ENCODE data around the gene RBMS3. TPM values are rescaled to one million over a fixed set of nuclear protein-coding genes. Genes with fewer than 3 reads are reported as not detected.

RBMS3 gene
- total and polyA plus RNA-seq, 2 of the 13 experiments (the other 11 are each of a cell fraction or from before 2014, with no cell fraction given), result not detected

DNA sequence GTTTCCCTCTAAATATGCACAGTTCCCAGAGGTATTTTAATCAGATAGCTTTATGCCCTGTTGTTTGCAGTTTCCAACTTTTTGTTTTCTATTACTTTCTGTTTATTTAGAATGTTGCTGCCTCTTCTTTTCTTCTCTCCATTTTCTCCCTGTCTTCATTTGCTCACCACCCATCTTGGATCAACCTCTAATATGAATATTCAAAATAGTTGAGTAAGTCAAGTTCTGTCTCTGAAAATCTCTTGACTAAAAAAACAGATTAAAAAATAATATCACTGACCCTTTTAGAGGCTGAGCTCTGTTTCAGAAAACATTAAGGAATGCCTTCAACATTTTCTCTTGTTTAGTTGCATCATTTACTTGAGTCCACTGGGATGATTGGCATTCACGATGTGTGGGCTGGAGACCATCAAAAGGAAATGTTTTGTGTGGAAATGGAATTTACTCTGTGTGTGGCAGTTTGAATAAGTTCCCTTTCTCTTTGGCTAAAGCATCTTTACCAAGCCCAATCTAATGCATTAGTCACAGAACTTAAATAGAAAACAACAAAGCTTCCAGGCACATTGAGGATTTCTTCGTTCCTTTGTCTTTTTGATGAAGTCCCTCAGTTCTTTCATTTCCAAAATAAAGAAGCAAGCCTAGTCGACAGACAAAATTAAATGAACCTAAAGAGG is 691.6 kb downstream of the RBMS3 start:
- ATAC-seq (no peak), FAIRE-seq (no peak), DNase-seq (ENCODE audit: low spot score) (no peak)
- H3K4me3 ChIP-seq (replicated peaks in 1 of 3; ENCODE audit: insufficient read depth in 1 of 3, low read depth in 2 of 3, low read length in 3 of 3), result no peak overlapping the region
- no peaks in the 10 kb centered on the region for H3K36me3 ChIP-seq (replicated peaks in 1 of 2; ENCODE audit: control insufficient read depth in 1 of 2, insufficient read depth in 2 of 2, low read length in 2 of 2)
- no peaks in the 10 kb centered on the region for H3K79me2 ChIP-seq (ENCODE audit: insufficient read depth, low read length)
- no peaks in the 10 kb centered on the region for H3K4me1 ChIP-seq (ENCODE audit: insufficient read depth, low read length)
- H3K9ac ChIP-seq (ENCODE audit: insufficient read depth, low read depth, low read length), result no peak overlapping the region
- H4K20me1 ChIP-seq (ENCODE audit: insufficient read depth, low read length), result no peaks in the 10 kb centered on the region
- POLR2A ChIA-PET, result no interaction called here
- CTCF ChIA-PET (ENCODE audit: low intra/inter-chr PET ratio, low total read pairs), result no interaction called here
- H3K27ac ChIP-seq (ENCODE audit: extremely low read length, insufficient read depth, low read length), result no peak overlapping the region
- no peaks in the 10 kb centered on the region for H3K9me3 ChIP-seq (ENCODE audit: low read length)
- H2AFZ ChIP-seq (ENCODE audit: low read length), result no peak overlapping the region
- in situ Hi-C loops (cut with HindIII; ENCODE audit: extremely low pct_ligation_motif_present, low pct_unique_long_range_greater_than_20kb) (no loop called here), intact Hi-C loops (cut with micrococcal nuclease; ENCODE audit: unreplicated experiment) (no loop called here)
- peaks cover 1 to 5% of the 10 kb centered on the region in 2 experiments; a peak in 3 of 5 replicates for H3K27me3 ChIP-seq (ENCODE audit: control insufficient read depth in 1 of 2, insufficient read depth in 2 of 2, low read length in 2 of 2)
- 2% methylated on average over 3 of the region's 3 CpGs for WGBS (ENCODE audit: low lambda C conversion rate)
- BruUV-seq (replicated peaks), result no TSS peak
- H3K4me2 ChIP-seq (ENCODE audit: low read depth, low read length), result no peak overlapping the region
- TF ChIP-seq ZFAT (CRISPR knock-in tag; conservative IDR thresholded peaks at IDR 0.05) (no peak), ZNF605 (CRISPR knock-in tag; IDR thresholded peaks at IDR 0.05) (no peak), KLF12 (CRISPR knock-in tag; IDR thresholded peaks at IDR 0.05; ENCODE audit: borderline replicate concordance) (no peak), PHB2 (IDR thresholded peaks at IDR 0.05; ENCODE audit: partially characterized antibody) (no peak), ZNF510 (CRISPR knock-in tag; IDR thresholded peaks at IDR 0.05; ENCODE audit: low read depth) (no peak), DBP (CRISPR knock-in tag; IDR thresholded peaks at IDR 0.05; ENCODE audit: not compliant biosample characterization) (no peak), ZNF251 (CRISPR knock-in tag; IDR thresholded peaks at IDR 0.05) (no peak), HOXA5 (CRISPR knock-in tag; IDR thresholded peaks at IDR 0.05) (no peak), THAP11 (CRISPR knock-in tag; IDR thresholded peaks at IDR 0.05) (no peak), CERS6 (CRISPR knock-in tag; IDR thresholded peaks at IDR 0.05) (no peak), ZNF557 (CRISPR knock-in tag; IDR thresholded peaks at IDR 0.05) (no peak), ZNF33B (CRISPR knock-in tag; IDR thresholded peaks at IDR 0.05) (no peak), ZNF101 (CRISPR knock-in tag; IDR thresholded peaks at IDR 0.05; ENCODE audit: borderline replicate concordance, low read depth) (no peak)
- TF ChIP-seq, protein P1, sequence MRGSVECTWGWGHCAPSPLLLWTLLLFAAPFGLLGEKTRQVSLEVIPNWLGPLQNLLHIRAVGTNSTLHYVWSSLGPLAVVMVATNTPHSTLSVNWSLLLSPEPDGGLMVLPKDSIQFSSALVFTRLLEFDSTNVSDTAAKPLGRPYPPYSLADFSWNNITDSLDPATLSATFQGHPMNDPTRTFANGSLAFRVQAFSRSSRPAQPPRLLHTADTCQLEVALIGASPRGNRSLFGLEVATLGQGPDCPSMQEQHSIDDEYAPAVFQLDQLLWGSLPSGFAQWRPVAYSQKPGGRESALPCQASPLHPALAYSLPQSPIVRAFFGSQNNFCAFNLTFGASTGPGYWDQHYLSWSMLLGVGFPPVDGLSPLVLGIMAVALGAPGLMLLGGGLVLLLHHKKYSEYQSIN (CRISPR knock-in tag; IDR thresholded peaks at IDR 0.05; ENCODE audit: borderline replicate concordance), result no peak
- TF ChIP-seq, protein P2, sequence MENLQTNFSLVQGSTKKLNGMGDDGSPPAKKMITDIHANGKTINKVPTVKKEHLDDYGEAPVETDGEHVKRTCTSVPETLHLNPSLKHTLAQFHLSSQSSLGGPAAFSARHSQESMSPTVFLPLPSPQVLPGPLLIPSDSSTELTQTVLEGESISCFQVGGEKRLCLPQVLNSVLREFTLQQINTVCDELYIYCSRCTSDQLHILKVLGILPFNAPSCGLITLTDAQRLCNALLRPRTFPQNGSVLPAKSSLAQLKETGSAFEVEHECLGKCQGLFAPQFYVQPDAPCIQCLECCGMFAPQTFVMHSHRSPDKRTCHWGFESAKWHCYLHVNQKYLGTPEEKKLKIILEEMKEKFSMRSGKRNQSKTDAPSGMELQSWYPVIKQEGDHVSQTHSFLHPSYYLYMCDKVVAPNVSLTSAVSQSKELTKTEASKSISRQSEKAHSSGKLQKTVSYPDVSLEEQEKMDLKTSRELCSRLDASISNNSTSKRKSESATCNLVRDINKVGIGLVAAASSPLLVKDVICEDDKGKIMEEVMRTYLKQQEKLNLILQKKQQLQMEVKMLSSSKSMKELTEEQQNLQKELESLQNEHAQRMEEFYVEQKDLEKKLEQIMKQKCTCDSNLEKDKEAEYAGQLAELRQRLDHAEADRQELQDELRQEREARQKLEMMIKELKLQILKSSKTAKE (CRISPR knock-in tag; IDR thresholded peaks at IDR 0.05; ENCODE audit: borderline replicate concordance), result no peak
